HG03175 (cell line): ENCODE data around the gene PABPC3.
A peak's percentile ranks its signal among the peaks of the same experiment; 100 is the strongest.

ENCODE experiments used
- ATAC-seq: cut with Tn5 transposase; IDR thresholded peaks from one replicate; pipeline ENCODE4 v1.9.1; 2021; ENCODE audit warnings: mild to moderate bottlenecking, moderate library complexity; ENCODE audit not compliant: unreplicated experiment

Gene PABPC3

GRCh38 chr13:25110956-25111584, 15.1 kb downstream of the PABPC3 start:
- no peak for ATAC-seq

- no peak for ATAC-seq
These were observed 15.6 kb downstream of the PABPC3 start for GRCh38 chr13:25111585-25111956.

- ATAC-seq, result no peak
These were observed 16.8 kb downstream of the PABPC3 start for GRCh38 chr13:25112695-25113255.

- peak; percentile 81 for ATAC-seq
These were observed 18.3 kb downstream of the PABPC3 start for GRCh38 chr13:25114220-25114619.

- ATAC-seq, result no peak
These were observed 20.1 kb downstream of the PABPC3 start for GRCh38 chr13:25116044-25116443.

- ATAC-seq, result no peak
These were observed 21.4 kb downstream of the PABPC3 start for GRCh38 chr13:25117312-25117711.

- no peak for ATAC-seq
These were observed 22.5 kb downstream of the PABPC3 start for GRCh38 chr13:25118378-25118905.

GRCh38 chr13:25130944-25131343, 35.0 kb downstream of the PABPC3 start:
- ATAC-seq, result no peak

GRCh38 chr13:25131881-25132420, 36.0 kb downstream of the PABPC3 start:
- ATAC-seq, result no peak

- ATAC-seq, result no peak
These were observed 36.9 kb downstream of the PABPC3 start for GRCh38 chr13:25132751-25133390.

- no peak for ATAC-seq
These were observed 40.0 kb downstream of the PABPC3 start for GRCh38 chr13:25135896-25136295.

GRCh38 chr13:25136880-25137787, 41.2 kb downstream of the PABPC3 start:
- ATAC-seq, result no peak

GRCh38 chr13:25137788-25138115, 41.8 kb downstream of the PABPC3 start:
- ATAC-seq, result no peak

- no peak for ATAC-seq
These were observed 45.1 kb downstream of the PABPC3 start for GRCh38 chr13:25141042-25141441.

- ATAC-seq, result no peak
These were observed 47.8 kb downstream of the PABPC3 start for GRCh38 chr13:25143706-25144105.

GRCh38 chr13:25147638-25148401, 51.9 kb downstream of the PABPC3 start:
- ATAC-seq, result no peak

- ATAC-seq, result no peak
These were observed 52.5 kb downstream of the PABPC3 start for GRCh38 chr13:25148402-25148771.
